GM12878 (cell line): ENCODE results near the gene MYOZ2. TPM values are rescaled to one million over a fixed set of nuclear protein-coding genes. Genes with fewer than 3 reads are reported as not detected.
"Not testable (repeated sequence)": the region's sequence is repeated elsewhere in the genome, so short reads cannot be mapped to it uniquely, and the experiment has no call there.

ENCODE experiments used
- ATAC-seq: fragments of 200-7000 bp; cut with Tn5 transposase; 3 replicates; pipeline ENCODE4 v1.9.1; 2020; ENCODE audit warnings: mild to moderate bottlenecking, moderate library complexity
- BruUV-seq: library from RNA; stranded (reverse); fragments of 400-500 nt; replicated peaks from 2 replicates; lab custom pipeline; 2021; lab: Mats Ljungman, UMichigan
- CTCF ChIA-PET: fragments of 300-600 bp; sonication (Branson Sonifier 250); formaldehyde crosslinking; extraction: SDS; loops from one replicate; lab custom pipeline; 2021; ENCODE audit warnings: inconsistent platforms; lab: Yijun Ruan, JAX
- POLR2A ChIA-PET: fragments of 350-600 bp; formaldehyde crosslinking; extraction: SDS; loops from one replicate; lab custom pipeline; 2021; ENCODE audit warnings: inconsistent platforms; lab: Charles Lee
- RAD21 ChIA-PET: fragments of 300-600 bp; sonication (Branson Sonifier 250); formaldehyde crosslinking; loops from one replicate; lab custom pipeline; 2023; ENCODE audit warnings: antibody characterized with exemption; ENCODE audit not compliant: unreplicated experiment; lab: Charles Lee
- SMC1A ChIA-PET: fragments of 300-600 bp; sonication (Branson Sonifier 250); formaldehyde crosslinking; loops from one replicate; lab custom pipeline; 2023; ENCODE audit not compliant: unreplicated experiment, uncharacterized antibody; lab: Charles Lee
- DNase-seq: peaks from one replicate; pipeline ENCODE4 v3.0.0-alpha.2; 2011; ENCODE audit warnings: low read depth, low spot score
- FAIRE-seq: peaks from 3 replicates; lab custom pipeline; 2011; peaks lifted over from hg19 to GRCh38; lab: Jason Lieb, UNC
- H2AFZ ChIP-seq: 2 replicates; pipeline ENCODE4 v1.6.0; 2011; ENCODE audit warnings: low read depth, low read length, control low read depth; ENCODE audit not compliant: control insufficient read depth
- H3K27ac ChIP-seq: 2 replicates; pipeline ENCODE4 v1.5.1; 2011; ENCODE audit warnings: control low read depth; ENCODE audit not compliant: control insufficient read depth, insufficient read depth
- H3K27me3 ChIP-seq, 2 experiments: replicated peaks in 1 of 2; 2 replicates each; pipeline versions ENCODE4 v1.6.0 to v1.6.1; 2011; ENCODE audit warnings: low read length in 1 of 2; ENCODE audit not compliant: control insufficient read depth in 2 of 2, insufficient read depth in 2 of 2
- H3K36me3 ChIP-seq, 2 experiments: 2 replicates each; pipeline ENCODE4 v1.5.1; 2011; ENCODE audit warnings: low read length in 1 of 2; ENCODE audit not compliant: control insufficient read depth in 2 of 2, insufficient read depth in 2 of 2
- H3K4me1 ChIP-seq: 2 replicates; pipeline ENCODE4 v1.6.1; 2011; ENCODE audit warnings: mild to moderate bottlenecking, low read length, moderate library complexity, mixed read lengths; ENCODE audit not compliant: control insufficient read depth, insufficient read depth
- H3K4me2 ChIP-seq: 2 replicates; pipeline ENCODE4 v1.6.0; 2011; ENCODE audit warnings: control low read depth; ENCODE audit not compliant: control insufficient read depth, insufficient read depth
- H3K4me3 ChIP-seq: fragments of 200-600 bp; sonication (generic); 2 replicates; pipeline ENCODE4 v1.5.1; 2016
- H3K79me2 ChIP-seq: 2 replicates; pipeline ENCODE4 v1.6.0; 2011; ENCODE audit warnings: low read length; ENCODE audit not compliant: control insufficient read depth, insufficient read depth
- H3K9ac ChIP-seq: 2 replicates; pipeline ENCODE4 v1.8.0; 2011; ENCODE audit warnings: low read length, control low read depth, mixed read lengths; ENCODE audit not compliant: control insufficient read depth, insufficient read depth
- H3K9me3 ChIP-seq: replicated peaks from 3 replicates; pipeline ENCODE4 v1.5.1; 2011; ENCODE audit warnings: mild to moderate bottlenecking, low read length; ENCODE audit not compliant: control insufficient read depth, insufficient read depth
- H4K20me1 ChIP-seq: 2 replicates; pipeline ENCODE4 v1.6.0; 2011; ENCODE audit not compliant: control insufficient read depth, insufficient read depth
- EZH2 ChIP-seq: IDR thresholded peaks from 2 replicates; pipeline ENCODE4 v1.6.1; 2012; ENCODE audit warnings: low read depth, mild to moderate bottlenecking, control low read depth, inconsistent platforms, low read length, borderline replicate concordance; ENCODE audit not compliant: control insufficient read depth
- HCFC1 ChIP-seq: fragments of 150-350 bp; IDR thresholded peaks from 2 replicates; pipeline ENCODE4 v1.6.1; 2014; ENCODE audit warnings: low read length
- KAT2A ChIP-seq: conservative IDR thresholded peaks from 2 replicates; pipeline ENCODE4 v1.6.1; 2011; ENCODE audit warnings: low read depth, low read length; ENCODE audit not compliant: control insufficient read depth
- LARP7 ChIP-seq: fragments of 450-650 bp; IDR thresholded peaks from 2 replicates; pipeline ENCODE4 v1.6.1; 2017; ENCODE audit warnings: mild to moderate bottlenecking
- MEF2A ChIP-seq: IDR thresholded peaks from 2 replicates; pipeline ENCODE4 v1.6.1; 2011; ENCODE audit warnings: low read depth, mild to moderate bottlenecking, low read length, moderate library complexity; ENCODE audit not compliant: insufficient read depth
- MTA3 ChIP-seq: IDR thresholded peaks from 2 replicates; pipeline ENCODE4 v1.6.1; 2012; ENCODE audit warnings: low read length, inconsistent platforms, borderline replicate concordance
- NFYB ChIP-seq: IDR thresholded peaks from 2 replicates; pipeline ENCODE4 v1.6.1; 2011; ENCODE audit warnings: low read depth, mild to moderate bottlenecking, low read length, improper control_type of control experiment, moderate library complexity; ENCODE audit not compliant: insufficient read depth
- SIN3A ChIP-seq: IDR thresholded peaks from 2 replicates; pipeline ENCODE4 v1.6.1; 2012; ENCODE audit warnings: low read depth, low read length, improper control_type of control experiment
- SIX5 ChIP-seq: IDR thresholded peaks from 2 replicates; pipeline ENCODE4 v1.6.1; 2011; ENCODE audit warnings: mild to moderate bottlenecking, low read depth, low read length, moderate library complexity; ENCODE audit not compliant: severe bottlenecking
- SMC3 ChIP-seq: IDR thresholded peaks from 2 replicates; pipeline ENCODE4 v1.6.1; 2011; ENCODE audit warnings: low read length, improper control_type of control experiment, borderline replicate concordance
- STAT1 ChIP-seq: fragments of 450-650 bp; conservative IDR thresholded peaks from 2 replicates; pipeline ENCODE4 v1.6.1; 2014; ENCODE audit warnings: antibody characterized with exemption, mild to moderate bottlenecking
- ZNF207 ChIP-seq: fragments of 450-650 bp; IDR thresholded peaks from 2 replicates; pipeline ENCODE4 v1.6.1; 2014; ENCODE audit warnings: antibody characterized with exemption, mild to moderate bottlenecking, borderline replicate concordance
- ZNF217 ChIP-seq: fragments of 450-650 bp; IDR thresholded peaks from 2 replicates; pipeline ENCODE4 v1.6.1; 2017; ENCODE audit warnings: antibody characterized with exemption, mild to moderate bottlenecking
- WGBS: methylation state at CpG from one replicate; pipeline ENCODE4 v1.1.6; 2016; ENCODE audit warnings: low lambda C conversion rate; ENCODE audit not compliant: insufficient replicate concordance, insufficient coverage; ENCODE audit errors: missing lambda C conversion rate; 5-methylcytosine and 5-hydroxymethylcytosine counted together
- in situ Hi-C: fragments of 300-500 bp; cut with MboI; formaldehyde crosslinking; loops from 9 replicates; pipeline ENCODE4 v1.14.3; 2018; ENCODE audit warnings: mixed read lengths
- intact Hi-C: fragments of 100-400 bp; cut with micrococcal nuclease; formaldehyde crosslinking; loops from one replicate; pipeline ENCODE4 v1.14.2; 2022; ENCODE audit not compliant: unreplicated experiment
- polyA plus RNA-seq, 11 experiments: library from polyadenylated mRNA; depleted of rRNA in 4 of 11; unstranded in 6 of 11; stranded (reverse) in 5 of 11; fragments of >200 nt; fragmentation: Nextera tagmentation in 4 of 11; fragmentation: Illumina TruSeq in 1 of 11; extraction: Ambion mirVana in 4 of 11; extraction: Trizol in 1 of 11; gene quantifications; 1 replicate in 1 of 11; 2 replicates in 10 of 11; pipeline versions ENCODE4 v1.2.1 to v1.2.3, GENCODE V29; 2011 to 2016; ENCODE audit warnings: inconsistent platforms in 2 of 11, missing spikeins in 2 of 11, low read depth in 1 of 11
- total RNA-seq, 4 experiments: library from RNA; depleted of rRNA in 3 of 4; stranded (reverse); fragments of >200 nt in 3 of 4; fragmentation: Illumina TruSeq in 1 of 4; extraction: Trizol in 1 of 4; gene quantifications; 2 replicates each; pipeline versions ENCODE4 v1.2.1 to v1.2.3, GENCODE V29; 2013 to 2021
- TF ChIP-seq, protein P1 (sequence below): IDR thresholded peaks from 2 replicates; pipeline ENCODE4 v1.6.1; 2011; ENCODE audit warnings: low read depth, low read length, improper control_type of control experiment, borderline replicate concordance
- TF ChIP-seq, protein P2 (sequence below): fragments of 450-650 bp; IDR thresholded peaks from 2 replicates; pipeline ENCODE4 v1.6.1; 2017; ENCODE audit warnings: mild to moderate bottlenecking
- TF ChIP-seq, protein P3 (sequence below): fragments of 450-650 bp; IDR thresholded peaks from 2 replicates; pipeline ENCODE4 v1.6.1; 2017; ENCODE audit warnings: antibody characterized with exemption, mild to moderate bottlenecking, moderate library complexity

The MYOZ2 gene
- total and polyA plus RNA-seq, 10 of the 15 experiments (the other 5 are each of a cell fraction or from before 2014, with no cell fraction given), result not detected

DNA sequence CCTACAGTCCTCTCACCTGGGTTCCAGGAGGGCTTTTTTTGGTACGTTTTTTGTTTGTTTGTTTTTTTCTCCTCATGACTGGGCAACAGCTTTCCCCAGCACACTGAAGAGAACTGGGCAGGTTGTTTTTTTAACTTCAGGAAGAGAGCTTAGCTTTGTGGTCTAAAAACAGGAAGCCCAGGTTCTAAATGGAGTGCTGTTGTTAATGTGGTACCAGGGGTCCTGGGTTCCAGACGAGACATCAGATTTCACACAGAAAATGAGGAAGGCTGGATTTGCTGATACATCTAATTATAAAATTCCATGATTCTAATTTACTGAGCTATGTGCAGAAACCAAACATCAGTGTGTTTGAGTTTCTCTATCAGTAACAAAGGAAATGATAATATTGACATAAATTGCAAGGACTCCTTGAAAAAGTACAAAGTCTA lies 4.2 kb downstream of the MYOZ2 start:
- RAD21 ChIA-PET, result no interaction called here
- H3K9ac ChIP-seq, result no peak overlapping the region

DNA sequence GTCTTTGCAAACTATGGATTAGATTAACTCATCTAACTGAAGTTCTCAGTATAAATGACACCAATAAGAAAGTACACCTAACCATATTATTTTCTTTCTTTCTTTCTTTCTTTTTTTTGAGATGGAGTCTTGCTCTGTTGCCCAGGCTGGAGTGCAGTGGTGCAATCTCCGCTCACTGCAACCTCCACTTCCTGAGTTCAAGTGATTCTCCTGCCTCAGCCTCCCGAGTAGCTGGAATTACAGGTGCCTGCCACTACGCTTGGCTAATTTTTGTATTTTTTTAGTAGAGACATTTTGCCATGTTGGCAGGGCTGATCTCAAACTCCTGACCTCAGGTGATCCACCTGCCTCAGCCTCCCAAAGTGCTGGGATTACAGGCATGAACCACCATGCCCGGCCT lies 5.7 kb downstream of the MYOZ2 start:
- in situ Hi-C loops, H3K9me3 ChIP-seq, H3K36me3 ChIP-seq, intact Hi-C loops, H4K20me1 ChIP-seq, FAIRE-seq, BruUV-seq, CTCF ChIA-PET, SMC1A ChIA-PET, H3K4me2 ChIP-seq, H2AFZ ChIP-seq, ATAC-seq, H3K27me3 ChIP-seq, H3K9ac ChIP-seq, H3K4me1 ChIP-seq, RAD21 ChIA-PET, H3K27ac ChIP-seq, POLR2A ChIA-PET, H3K4me3 ChIP-seq, DNase-seq, H3K79me2 ChIP-seq: not testable (repeated sequence)
- WGBS, result 49% methylated on average over 4 of the region's 4 CpGs

More for the DNA sequence above, 4.2 kb downstream of the MYOZ2 start:
- Histone ChIP-seq H3K4me1 (no peaks in the 10 kb centered on the region), H3K27me3 (no peaks in the 10 kb centered on the region), H3K27ac (no peak overlapping the region), H3K9me3 (no peaks in the 10 kb centered on the region), H3K36me3 (no peaks in the 10 kb centered on the region), H4K20me1 (no peaks in the 10 kb centered on the region), H3K79me2 (no peaks in the 10 kb centered on the region), H2AFZ (no peak overlapping the region), H3K4me2 (peak overlapping the region; percentile 17; the same call in 1 of the 2 replicates), H3K4me3 (no peak overlapping the region)
- BruUV-seq, result no TSS peak
- TF ChIP-seq MEF2A, result no peak
- no peak for TF ChIP-seq STAT1
- TF ChIP-seq ZNF217, result no peak
- no peak for TF ChIP-seq ZNF207
- TF ChIP-seq SIN3A, result no peak
- TF ChIP-seq SIX5, result no peak
- no peak for TF ChIP-seq SMC3
- no peak for TF ChIP-seq HCFC1
- no peak for TF ChIP-seq MTA3
- no peak for TF ChIP-seq KAT2A
- TF ChIP-seq, protein P1, sequence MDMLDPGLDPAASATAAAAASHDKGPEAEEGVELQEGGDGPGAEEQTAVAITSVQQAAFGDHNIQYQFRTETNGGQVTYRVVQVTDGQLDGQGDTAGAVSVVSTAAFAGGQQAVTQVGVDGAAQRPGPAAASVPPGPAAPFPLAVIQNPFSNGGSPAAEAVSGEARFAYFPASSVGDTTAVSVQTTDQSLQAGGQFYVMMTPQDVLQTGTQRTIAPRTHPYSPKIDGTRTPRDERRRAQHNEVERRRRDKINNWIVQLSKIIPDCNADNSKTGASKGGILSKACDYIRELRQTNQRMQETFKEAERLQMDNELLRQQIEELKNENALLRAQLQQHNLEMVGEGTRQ, result no peak
- TF ChIP-seq NFYB, result no peak
- TF ChIP-seq, protein P2, sequence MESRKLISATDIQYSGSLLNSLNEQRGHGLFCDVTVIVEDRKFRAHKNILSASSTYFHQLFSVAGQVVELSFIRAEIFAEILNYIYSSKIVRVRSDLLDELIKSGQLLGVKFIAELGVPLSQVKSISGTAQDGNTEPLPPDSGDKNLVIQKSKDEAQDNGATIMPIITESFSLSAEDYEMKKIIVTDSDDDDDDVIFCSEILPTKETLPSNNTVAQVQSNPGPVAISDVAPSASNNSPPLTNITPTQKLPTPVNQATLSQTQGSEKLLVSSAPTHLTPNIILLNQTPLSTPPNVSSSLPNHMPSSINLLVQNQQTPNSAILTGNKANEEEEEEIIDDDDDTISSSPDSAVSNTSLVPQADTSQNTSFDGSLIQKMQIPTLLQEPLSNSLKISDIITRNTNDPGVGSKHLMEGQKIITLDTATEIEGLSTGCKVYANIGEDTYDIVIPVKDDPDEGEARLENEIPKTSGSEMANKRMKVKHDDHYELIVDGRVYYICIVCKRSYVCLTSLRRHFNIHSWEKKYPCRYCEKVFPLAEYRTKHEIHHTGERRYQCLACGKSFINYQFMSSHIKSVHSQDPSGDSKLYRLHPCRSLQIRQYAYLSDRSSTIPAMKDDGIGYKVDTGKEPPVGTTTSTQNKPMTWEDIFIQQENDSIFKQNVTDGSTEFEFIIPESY, result no peak
- no peak for TF ChIP-seq EZH2
- TF ChIP-seq LARP7, result no peak
- TF ChIP-seq, protein P3, sequence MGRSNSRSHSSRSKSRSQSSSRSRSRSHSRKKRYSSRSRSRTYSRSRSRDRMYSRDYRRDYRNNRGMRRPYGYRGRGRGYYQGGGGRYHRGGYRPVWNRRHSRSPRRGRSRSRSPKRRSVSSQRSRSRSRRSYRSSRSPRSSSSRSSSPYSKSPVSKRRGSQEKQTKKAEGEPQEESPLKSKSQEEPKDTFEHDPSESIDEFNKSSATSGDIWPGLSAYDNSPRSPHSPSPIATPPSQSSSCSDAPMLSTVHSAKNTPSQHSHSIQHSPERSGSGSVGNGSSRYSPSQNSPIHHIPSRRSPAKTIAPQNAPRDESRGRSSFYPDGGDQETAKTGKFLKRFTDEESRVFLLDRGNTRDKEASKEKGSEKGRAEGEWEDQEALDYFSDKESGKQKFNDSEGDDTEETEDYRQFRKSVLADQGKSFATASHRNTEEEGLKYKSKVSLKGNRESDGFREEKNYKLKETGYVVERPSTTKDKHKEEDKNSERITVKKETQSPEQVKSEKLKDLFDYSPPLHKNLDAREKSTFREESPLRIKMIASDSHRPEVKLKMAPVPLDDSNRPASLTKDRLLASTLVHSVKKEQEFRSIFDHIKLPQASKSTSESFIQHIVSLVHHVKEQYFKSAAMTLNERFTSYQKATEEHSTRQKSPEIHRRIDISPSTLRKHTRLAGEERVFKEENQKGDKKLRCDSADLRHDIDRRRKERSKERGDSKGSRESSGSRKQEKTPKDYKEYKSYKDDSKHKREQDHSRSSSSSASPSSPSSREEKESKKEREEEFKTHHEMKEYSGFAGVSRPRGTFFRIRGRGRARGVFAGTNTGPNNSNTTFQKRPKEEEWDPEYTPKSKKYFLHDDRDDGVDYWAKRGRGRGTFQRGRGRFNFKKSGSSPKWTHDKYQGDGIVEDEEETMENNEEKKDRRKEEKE, result no peak
- 3% methylated on average over 2 of the region's 2 CpGs for WGBS
- no peak for FAIRE-seq
- SMC1A ChIA-PET, result interaction anchor here (1.1 kb wide), 1 partner anchor 11 kb away, joined by 3 read pairs; no protein-coding TSS in a partner anchor
- CTCF ChIA-PET, result no interaction called here
- in situ Hi-C loops, result no loop called here
- ATAC-seq, result no peak
- intact Hi-C loops, result no loop called here
- no peak for DNase-seq
- POLR2A ChIA-PET, result no interaction called here
